Liver (tissue), 9 donors: Measurements from ENCODE around the gene GPX4. TPM values are rescaled to one million over a fixed set of nuclear protein-coding genes. Genes with fewer than 3 reads are reported as not detected.

Experiments used
- DNase-seq: peaks from one replicate; pipeline ENCODE4 v3.0.0-alpha.2; 2017; ENCODE audit warnings: low spot score
- H3K27ac ChIP-seq, 2 donors: one replicate each; pipeline ENCODE4 v1.7.0; 2013; ENCODE audit warnings: inconsistent platforms in 2 of 2, low read length in 2 of 2, control low read depth in 1 of 2, low read depth in 1 of 2, mild to moderate bottlenecking in 1 of 2
- H3K27me3 ChIP-seq, 4 donors: one replicate each; pipeline versions ENCODE4 v1.6.1 to v1.7.0; 2013; ENCODE audit warnings: low read length in 3 of 4, inconsistent platforms in 1 of 4, mild to moderate bottlenecking in 1 of 4, moderate library complexity in 1 of 4; ENCODE audit not compliant: control insufficient read depth in 4 of 4, insufficient read depth in 4 of 4
- H3K36me3 ChIP-seq, 4 donors: one replicate each; pipeline versions ENCODE4 v1.6.1 to v1.7.0; 2013; ENCODE audit warnings: low read length in 3 of 4, mild to moderate bottlenecking in 3 of 4, low read depth in 1 of 4, moderate library complexity in 1 of 4; ENCODE audit not compliant: control insufficient read depth in 4 of 4, insufficient read depth in 3 of 4
- H3K4me1 ChIP-seq, 4 donors: one replicate each; pipeline versions ENCODE4 v1.6.1 to v1.7.0; 2013; ENCODE audit warnings: low read length in 3 of 4, mild to moderate bottlenecking in 3 of 4, moderate library complexity in 1 of 4; ENCODE audit not compliant: control insufficient read depth in 4 of 4, insufficient read depth in 4 of 4
- H3K4me3 ChIP-seq, 3 donors: one replicate each; pipeline versions ENCODE4 v1.6.1 to v1.7.0; 2013; ENCODE audit warnings: low read length in 3 of 3, control low read depth in 1 of 3, low read depth in 1 of 3, mild to moderate bottlenecking in 1 of 3
- H3K9ac ChIP-seq, 2 donors: one replicate each; pipeline ENCODE4 v1.7.0; 2013; ENCODE audit warnings: low read length in 2 of 2, mild to moderate bottlenecking in 2 of 2, moderate library complexity in 2 of 2, control low read depth in 1 of 2, low read depth in 1 of 2
- H3K9me3 ChIP-seq, 4 donors: one replicate each; pipeline versions ENCODE4 v1.6.1 to v1.7.0; 2013; ENCODE audit warnings: low read length in 3 of 4; ENCODE audit not compliant: control insufficient read depth in 4 of 4
- EGR1 ChIP-seq, 2 donors: IDR thresholded peaks; 2 replicates each; pipeline ENCODE4 v1.6.1; 2016 to 2018; ENCODE audit warnings: antibody characterized with exemption in 2 of 2, low read depth in 2 of 2
- FOXA1 ChIP-seq: IDR thresholded peaks from 2 replicates; pipeline ENCODE4 v1.6.1; 2016; ENCODE audit warnings: antibody characterized with exemption
- FOXA2 ChIP-seq: IDR thresholded peaks from 2 replicates; pipeline ENCODE4 v1.6.1; 2016; ENCODE audit warnings: antibody characterized with exemption
- GABPA ChIP-seq, 2 donors: IDR thresholded peaks in 1 of 2; conservative IDR thresholded peaks in 1 of 2; 2 replicates each; pipeline ENCODE4 v1.6.1; 2016; ENCODE audit warnings: antibody characterized with exemption in 2 of 2, mild to moderate bottlenecking in 1 of 2, moderate library complexity in 1 of 2
- HNF4A ChIP-seq, 2 donors: conservative IDR thresholded peaks; 2 replicates each; pipeline ENCODE4 v1.6.1; 2016; ENCODE audit warnings: antibody characterized with exemption in 2 of 2, mild to moderate bottlenecking in 2 of 2
- HNF4G ChIP-seq: IDR thresholded peaks from 2 replicates; pipeline ENCODE4 v1.6.1; 2016; ENCODE audit warnings: antibody characterized with exemption
- JUND ChIP-seq, 2 donors: IDR thresholded peaks; 2 replicates each; pipeline ENCODE4 v1.6.1; 2016; ENCODE audit warnings: antibody characterized with exemption in 2 of 2
- NR2F2 ChIP-seq: IDR thresholded peaks from 2 replicates; pipeline ENCODE4 v1.6.1; 2016; ENCODE audit warnings: antibody characterized with exemption
- RAD21 ChIP-seq, 2 donors: IDR thresholded peaks; 2 replicates each; pipeline ENCODE4 v1.6.1; 2016; ENCODE audit warnings: antibody characterized with exemption in 2 of 2, mild to moderate bottlenecking in 2 of 2
- RXRA ChIP-seq, 2 donors: IDR thresholded peaks; 2 replicates each; pipeline ENCODE4 v1.6.1; 2017 to 2018; ENCODE audit warnings: antibody characterized with exemption in 2 of 2, mild to moderate bottlenecking in 1 of 2
- SP1 ChIP-seq: IDR thresholded peaks from 2 replicates; pipeline ENCODE4 v1.6.1; 2018; ENCODE audit warnings: antibody characterized with exemption, mild to moderate bottlenecking
- TAF1 ChIP-seq: conservative IDR thresholded peaks from 2 replicates; pipeline ENCODE4 v1.6.1; 2016; ENCODE audit warnings: antibody characterized with exemption, mild to moderate bottlenecking
- YY1 ChIP-seq: IDR thresholded peaks from 2 replicates; pipeline ENCODE4 v1.6.1; 2016; ENCODE audit warnings: antibody characterized with exemption, mild to moderate bottlenecking
- WGBS: extraction: QIAGEN DNeasy Blood & Tissue Kit; methylation state at CpG from one replicate; pipeline ENCODE4 v1.1.7; 2013; 5-methylcytosine and 5-hydroxymethylcytosine counted together
- polyA plus RNA-seq, 2 donors: library from polyadenylated mRNA; stranded (reverse) in 1 of 2; unstranded in 1 of 2; fragments of 200-250 nt in 1 of 2; fragments of >200 nt in 1 of 2; fragmentation: Nextera tagmentation in 1 of 2; extraction: Ambion mirVana in 1 of 2; gene quantifications; one replicate each; pipeline versions ENCODE4 v1.2.1 to v1.2.3, GENCODE V29; 2013 to 2015
- total RNA-seq, 2 donors: library from RNA; depleted of rRNA; stranded (reverse); fragments of >200 nt; gene quantifications; one replicate each; pipeline ENCODE4 v1.2.3, GENCODE V29; 2014
- TF ChIP-seq, protein P1 (sequence below): IDR thresholded peaks from 2 replicates; pipeline ENCODE4 v1.6.1; 2016; ENCODE audit warnings: antibody characterized with exemption, mild to moderate bottlenecking
- TF ChIP-seq, protein P2 (sequence below): IDR thresholded peaks from 2 replicates; pipeline ENCODE4 v1.6.1; 2016; ENCODE audit warnings: antibody characterized with exemption
- TF ChIP-seq, protein P3 (sequence below): IDR thresholded peaks from 2 replicates; pipeline ENCODE4 v1.6.1; 2016; ENCODE audit warnings: antibody characterized with exemption
- TF ChIP-seq, protein P4 (sequence below): IDR thresholded peaks from 2 replicates; pipeline ENCODE4 v1.6.1; 2016; ENCODE audit warnings: antibody characterized with exemption
- TF ChIP-seq, protein P5 (sequence below): fragments of 150-350 bp; IDR thresholded peaks from 2 replicates; pipeline ENCODE4 v1.5.1; 2017; ENCODE audit warnings: improper control_type of control experiment, low read depth, low read length; ENCODE audit not compliant: missing input control
- donor health status: healthy.
- donor health status: healthy.
- donor health status: healthy.
- donor health status: healthy.
- donor health status: healthy.

Gene GPX4, protein sequence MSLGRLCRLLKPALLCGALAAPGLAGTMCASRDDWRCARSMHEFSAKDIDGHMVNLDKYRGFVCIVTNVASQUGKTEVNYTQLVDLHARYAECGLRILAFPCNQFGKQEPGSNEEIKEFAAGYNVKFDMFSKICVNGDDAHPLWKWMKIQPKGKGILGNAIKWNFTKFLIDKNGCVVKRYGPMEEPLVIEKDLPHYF
- 100 to 1,000 TPM; 122 to 149 TPM for total RNA-seq
- 100 to 1,000 TPM; 447 to 558 TPM for polyA plus RNA-seq

DNA sequence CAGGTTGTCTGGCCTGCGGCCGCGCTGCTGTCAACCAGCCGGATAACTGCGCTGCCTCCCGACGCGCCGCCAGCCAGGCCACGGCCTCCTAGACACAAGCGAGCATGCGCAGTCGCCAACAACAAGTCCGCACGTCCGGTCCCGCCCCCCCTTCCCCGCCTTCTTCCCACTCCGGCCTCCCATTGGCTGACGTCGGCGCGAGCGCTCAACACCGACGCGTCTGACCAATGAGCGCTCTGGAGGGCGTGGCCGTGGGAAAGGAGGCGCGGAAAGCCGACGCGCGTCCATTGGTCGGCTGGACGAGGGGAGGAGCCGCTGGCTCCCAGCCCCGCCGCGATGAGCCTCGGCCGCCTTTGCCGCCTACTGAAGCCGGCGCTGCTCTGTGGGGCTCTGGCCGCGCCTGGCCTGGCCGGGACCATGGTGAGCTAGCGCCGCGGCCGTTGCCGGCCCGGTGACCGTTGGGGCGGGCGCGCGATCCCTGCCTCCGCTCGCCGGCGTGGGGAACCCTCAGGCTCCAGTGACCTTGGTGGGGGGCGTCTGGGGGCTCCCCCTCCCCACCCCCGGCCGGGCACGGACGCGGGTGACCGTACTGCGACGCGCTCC lies at the start of gene GPX4:
Gene GPX4 (plus strand): TSS at position 287 of the 603 bp plus-strand sequence. CDS start 50 bp downstream, at position 337.
- Histone ChIP-seq H3K4me1 (peaks cover 18 to 47% (median 27%) of the 10 kb centered on the region in 4 donors), H3K9ac (peak within 1 kb of the TSS; percentile 63 to 86), H3K36me3 (peaks cover 2 to 19% (median 11%) of the 10 kb centered on the region in 4 donors), H3K27me3 (no peaks in the 10 kb centered on the region), H3K9me3 (no peaks in the 10 kb centered on the region), H3K4me3 (peak within 1 kb of the TSS; percentile 59 to 93 (median 75)), H3K27ac (peak within 1 kb of the TSS; percentile 97 to 99)
- TF ChIP-seq RXRA (IDR thresholded peaks at IDR 0.05) (no peak), YY1 (peak; percentile 77), RAD21 (IDR thresholded peaks at IDR 0.05) (peak in 1 of 2 donors; percentile 40), EGR1 (IDR thresholded peaks at IDR 0.05; ENCODE audit: low read depth in 2 of 2) (no peak), GABPA (IDR thresholded peaks at IDR 0.05 in 1 of 2, conservative IDR thresholded peaks at IDR 0.05 in 1 of 2) (peak in 1 of 2 donors; percentile 78), TAF1 (peak; percentile 77), FOXA2 (no peak), JUND (IDR thresholded peaks at IDR 0.05) (no peak), SP1 (peak; percentile 88), HNF4A (conservative IDR thresholded peaks at IDR 0.05) (no peak), HNF4G (no peak), NR2F2 (no peak)
- TF ChIP-seq, protein P1, sequence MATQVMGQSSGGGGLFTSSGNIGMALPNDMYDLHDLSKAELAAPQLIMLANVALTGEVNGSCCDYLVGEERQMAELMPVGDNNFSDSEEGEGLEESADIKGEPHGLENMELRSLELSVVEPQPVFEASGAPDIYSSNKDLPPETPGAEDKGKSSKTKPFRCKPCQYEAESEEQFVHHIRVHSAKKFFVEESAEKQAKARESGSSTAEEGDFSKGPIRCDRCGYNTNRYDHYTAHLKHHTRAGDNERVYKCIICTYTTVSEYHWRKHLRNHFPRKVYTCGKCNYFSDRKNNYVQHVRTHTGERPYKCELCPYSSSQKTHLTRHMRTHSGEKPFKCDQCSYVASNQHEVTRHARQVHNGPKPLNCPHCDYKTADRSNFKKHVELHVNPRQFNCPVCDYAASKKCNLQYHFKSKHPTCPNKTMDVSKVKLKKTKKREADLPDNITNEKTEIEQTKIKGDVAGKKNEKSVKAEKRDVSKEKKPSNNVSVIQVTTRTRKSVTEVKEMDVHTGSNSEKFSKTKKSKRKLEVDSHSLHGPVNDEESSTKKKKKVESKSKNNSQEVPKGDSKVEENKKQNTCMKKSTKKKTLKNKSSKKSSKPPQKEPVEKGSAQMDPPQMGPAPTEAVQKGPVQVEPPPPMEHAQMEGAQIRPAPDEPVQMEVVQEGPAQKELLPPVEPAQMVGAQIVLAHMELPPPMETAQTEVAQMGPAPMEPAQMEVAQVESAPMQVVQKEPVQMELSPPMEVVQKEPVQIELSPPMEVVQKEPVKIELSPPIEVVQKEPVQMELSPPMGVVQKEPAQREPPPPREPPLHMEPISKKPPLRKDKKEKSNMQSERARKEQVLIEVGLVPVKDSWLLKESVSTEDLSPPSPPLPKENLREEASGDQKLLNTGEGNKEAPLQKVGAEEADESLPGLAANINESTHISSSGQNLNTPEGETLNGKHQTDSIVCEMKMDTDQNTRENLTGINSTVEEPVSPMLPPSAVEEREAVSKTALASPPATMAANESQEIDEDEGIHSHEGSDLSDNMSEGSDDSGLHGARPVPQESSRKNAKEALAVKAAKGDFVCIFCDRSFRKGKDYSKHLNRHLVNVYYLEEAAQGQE = peak; percentile 45
- TF ChIP-seq, protein P2, sequence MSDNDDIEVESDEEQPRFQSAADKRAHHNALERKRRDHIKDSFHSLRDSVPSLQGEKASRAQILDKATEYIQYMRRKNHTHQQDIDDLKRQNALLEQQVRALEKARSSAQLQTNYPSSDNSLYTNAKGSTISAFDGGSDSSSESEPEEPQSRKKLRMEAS = no peak
- DNase-seq = peak; percentile 99
- under 1% methylated on average over 75 of the region's 75 CpGs for WGBS

DNA sequence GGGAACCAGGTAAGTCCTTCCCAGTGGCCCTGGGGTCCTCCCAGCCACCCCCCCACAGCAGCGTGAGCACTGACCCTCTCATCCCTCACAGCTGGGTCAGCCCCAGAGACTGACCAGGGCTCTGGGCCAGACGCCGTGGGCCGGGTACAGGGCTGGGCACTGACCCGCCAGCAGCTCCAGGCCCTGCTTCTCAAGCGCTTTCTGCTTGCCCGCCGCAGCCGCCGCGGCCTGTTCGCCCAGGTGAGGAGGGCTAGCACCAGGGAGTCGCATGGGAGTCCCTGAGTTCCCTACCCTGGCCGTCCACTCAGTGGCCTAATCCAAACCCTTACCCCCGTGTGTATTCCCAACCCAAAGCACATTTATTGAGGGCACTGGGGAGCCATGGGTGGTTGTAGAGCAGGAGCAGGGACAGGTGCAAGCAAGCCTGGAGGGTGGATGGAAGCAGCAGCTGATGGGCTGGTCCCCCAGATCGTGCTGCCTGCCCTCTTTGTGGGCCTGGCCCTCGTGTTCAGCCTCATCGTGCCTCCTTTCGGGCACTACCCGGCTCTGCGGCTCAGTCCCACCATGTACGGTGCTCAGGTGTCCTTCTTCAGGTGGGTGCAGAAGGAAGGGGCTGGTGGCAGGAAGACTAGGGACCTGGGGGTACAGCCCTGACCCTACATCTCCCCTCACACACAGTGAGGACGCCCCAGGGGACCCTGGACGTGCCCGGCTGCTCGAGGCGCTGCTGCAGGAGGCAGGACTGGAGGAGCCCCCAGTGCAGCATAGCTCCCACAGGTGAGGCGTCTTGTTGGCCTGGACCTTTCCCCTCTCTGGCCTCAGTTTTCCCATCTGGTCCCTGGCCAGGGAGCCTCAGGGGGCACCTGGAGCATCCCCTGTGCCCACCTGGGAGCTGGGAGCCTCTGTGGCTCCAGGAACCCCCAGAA lies 49.4 kb upstream of the GPX4 start:
- H3K9me3 ChIP-seq = peaks cover 0 to 13% (median 0%) of the 10 kb centered on the region in 4 donors
- H3K9ac ChIP-seq = no peak overlapping the region
- H3K27ac ChIP-seq = no peak overlapping the region
- H3K4me1 ChIP-seq = no peaks in the 10 kb centered on the region
- DNase-seq = no peak
- no peaks in the 10 kb centered on the region for H3K36me3 ChIP-seq
- 98% methylated on average over 28 of the region's 28 CpGs for WGBS
- H3K27me3 ChIP-seq = no peaks in the 10 kb centered on the region
- no peak overlapping the region for H3K4me3 ChIP-seq
- TF ChIP-seq RXRA (IDR thresholded peaks at IDR 0.05) (no peak), FOXA2 (no peak), HNF4A (conservative IDR thresholded peaks at IDR 0.05) (no peak), FOXA1 (no peak), YY1 (no peak), GABPA (IDR thresholded peaks at IDR 0.05 in 1 of 2, conservative IDR thresholded peaks at IDR 0.05 in 1 of 2) (no peak), EGR1 (IDR thresholded peaks at IDR 0.05; ENCODE audit: low read depth in 2 of 2) (no peak), SP1 (no peak), TAF1 (no peak), HNF4G (no peak), RAD21 (IDR thresholded peaks at IDR 0.05) (no peak)
- TF ChIP-seq, protein P3, sequence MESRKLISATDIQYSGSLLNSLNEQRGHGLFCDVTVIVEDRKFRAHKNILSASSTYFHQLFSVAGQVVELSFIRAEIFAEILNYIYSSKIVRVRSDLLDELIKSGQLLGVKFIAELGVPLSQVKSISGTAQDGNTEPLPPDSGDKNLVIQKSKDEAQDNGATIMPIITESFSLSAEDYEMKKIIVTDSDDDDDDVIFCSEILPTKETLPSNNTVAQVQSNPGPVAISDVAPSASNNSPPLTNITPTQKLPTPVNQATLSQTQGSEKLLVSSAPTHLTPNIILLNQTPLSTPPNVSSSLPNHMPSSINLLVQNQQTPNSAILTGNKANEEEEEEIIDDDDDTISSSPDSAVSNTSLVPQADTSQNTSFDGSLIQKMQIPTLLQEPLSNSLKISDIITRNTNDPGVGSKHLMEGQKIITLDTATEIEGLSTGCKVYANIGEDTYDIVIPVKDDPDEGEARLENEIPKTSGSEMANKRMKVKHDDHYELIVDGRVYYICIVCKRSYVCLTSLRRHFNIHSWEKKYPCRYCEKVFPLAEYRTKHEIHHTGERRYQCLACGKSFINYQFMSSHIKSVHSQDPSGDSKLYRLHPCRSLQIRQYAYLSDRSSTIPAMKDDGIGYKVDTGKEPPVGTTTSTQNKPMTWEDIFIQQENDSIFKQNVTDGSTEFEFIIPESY = no peak
- TF ChIP-seq, protein P4, sequence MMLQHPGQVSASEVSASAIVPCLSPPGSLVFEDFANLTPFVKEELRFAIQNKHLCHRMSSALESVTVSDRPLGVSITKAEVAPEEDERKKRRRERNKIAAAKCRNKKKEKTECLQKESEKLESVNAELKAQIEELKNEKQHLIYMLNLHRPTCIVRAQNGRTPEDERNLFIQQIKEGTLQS = no peak
- TF ChIP-seq, protein P5, sequence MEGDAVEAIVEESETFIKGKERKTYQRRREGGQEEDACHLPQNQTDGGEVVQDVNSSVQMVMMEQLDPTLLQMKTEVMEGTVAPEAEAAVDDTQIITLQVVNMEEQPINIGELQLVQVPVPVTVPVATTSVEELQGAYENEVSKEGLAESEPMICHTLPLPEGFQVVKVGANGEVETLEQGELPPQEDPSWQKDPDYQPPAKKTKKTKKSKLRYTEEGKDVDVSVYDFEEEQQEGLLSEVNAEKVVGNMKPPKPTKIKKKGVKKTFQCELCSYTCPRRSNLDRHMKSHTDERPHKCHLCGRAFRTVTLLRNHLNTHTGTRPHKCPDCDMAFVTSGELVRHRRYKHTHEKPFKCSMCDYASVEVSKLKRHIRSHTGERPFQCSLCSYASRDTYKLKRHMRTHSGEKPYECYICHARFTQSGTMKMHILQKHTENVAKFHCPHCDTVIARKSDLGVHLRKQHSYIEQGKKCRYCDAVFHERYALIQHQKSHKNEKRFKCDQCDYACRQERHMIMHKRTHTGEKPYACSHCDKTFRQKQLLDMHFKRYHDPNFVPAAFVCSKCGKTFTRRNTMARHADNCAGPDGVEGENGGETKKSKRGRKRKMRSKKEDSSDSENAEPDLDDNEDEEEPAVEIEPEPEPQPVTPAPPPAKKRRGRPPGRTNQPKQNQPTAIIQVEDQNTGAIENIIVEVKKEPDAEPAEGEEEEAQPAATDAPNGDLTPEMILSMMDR = no peak
- TF ChIP-seq, protein P2 = no peak
